Neural cell (in vitro differentiated cells): ENCODE measurements around the gene TBCEL. TPM values are rescaled to one million over a fixed set of nuclear protein-coding genes. Genes with fewer than 3 reads are reported as not detected.

Source experiments
- H2AFZ ChIP-seq: fragments of 200-600, 300-800 bp; sonication (generic), shearing (Covaris generic); 2 replicates; pipeline ENCODE4 v1.6.0; 2014; ENCODE audit warnings: low read depth, mild to moderate bottlenecking, antibody characterized with exemption, low read length, moderate library complexity
- H3F3A ChIP-seq: fragments of 200-600 bp; shearing (Covaris generic); 2 replicates; pipeline ENCODE4 v1.6.1; 2016; ENCODE audit warnings: mild to moderate bottlenecking, moderate library complexity, mixed read lengths, antibody characterized with exemption, low read length; ENCODE audit not compliant: insufficient read depth, poor library complexity, severe bottlenecking
- H3K27ac ChIP-seq: fragments of 200-600, 300-800 bp; sonication (generic), shearing (Covaris generic); 2 replicates; pipeline ENCODE4 v1.5.1; 2014; ENCODE audit warnings: mild to moderate bottlenecking, low read length, moderate library complexity
- H3K27me3 ChIP-seq: fragments of 300-800, 200-600 bp; sonication (generic), shearing (Covaris generic); 2 replicates; pipeline ENCODE4 v1.6.0; 2014; ENCODE audit warnings: mild to moderate bottlenecking, low read depth, low read length, moderate library complexity; ENCODE audit not compliant: insufficient read depth
- H3K36me3 ChIP-seq: fragments of 300-800, 200-600 bp; sonication (generic), shearing (Covaris generic); 2 replicates; pipeline ENCODE4 v1.5.1; 2014; ENCODE audit warnings: mild to moderate bottlenecking, antibody characterized with exemption, low read length, moderate library complexity; ENCODE audit not compliant: insufficient read depth
- H3K4me2 ChIP-seq: fragments of 300-800, 200-600 bp; sonication (generic), shearing (Covaris generic); 2 replicates; pipeline ENCODE4 v1.6.0; 2014; ENCODE audit warnings: mild to moderate bottlenecking, low read length
- H3K4me3 ChIP-seq: fragments of 300-800, 200-600 bp; sonication (generic), shearing (Covaris generic); 2 replicates; pipeline ENCODE4 v1.5.1; 2014; ENCODE audit warnings: mild to moderate bottlenecking, low read length, moderate library complexity
- H3K79me2 ChIP-seq: fragments of 200-600 bp; shearing (Covaris generic); replicated peaks from 2 replicates; pipeline ENCODE4 v1.6.0; 2014; ENCODE audit warnings: mild to moderate bottlenecking, low read length, moderate library complexity; ENCODE audit not compliant: insufficient read depth
- H3K9ac ChIP-seq: fragments of 300-800, 200-600 bp; sonication (generic), shearing (Covaris generic); 2 replicates; pipeline ENCODE4 v1.6.1; 2016; ENCODE audit warnings: mild to moderate bottlenecking, low read length, mixed read lengths
- H3K9me2 ChIP-seq: fragments of 200-600 bp; shearing (Covaris generic); 2 replicates; pipeline ENCODE4 v1.6.1; 2016; ENCODE audit warnings: mild to moderate bottlenecking, low read length, mixed read lengths; ENCODE audit not compliant: insufficient read depth
- H3K9me3 ChIP-seq: fragments of 200-600, 300-800 bp; sonication (generic), shearing (Covaris generic); 2 replicates; pipeline ENCODE4 v1.6.1; 2016; ENCODE audit warnings: mild to moderate bottlenecking, mixed run types, low read length, moderate library complexity, mixed read lengths
- H4K20me1 ChIP-seq: fragments of 200-600 bp; shearing (Covaris generic); 2 replicates; pipeline ENCODE4 v1.6.1; 2016; ENCODE audit warnings: mild to moderate bottlenecking, mixed run types; ENCODE audit not compliant: insufficient read depth
- EP300 ChIP-seq: fragments of 450-650 bp; conservative IDR thresholded peaks from 2 replicates; pipeline ENCODE4 v1.6.1; 2014; ENCODE audit warnings: antibody characterized with exemption, mild to moderate bottlenecking, moderate library complexity; ENCODE audit not compliant: poor library complexity, severe bottlenecking
- EZH2 ChIP-seq: fragments of 200-600, 300-800 bp; shearing (Covaris generic), sonication (generic); IDR thresholded peaks from 2 replicates; pipeline ENCODE4 v1.6.1; 2014; ENCODE audit warnings: antibody characterized with exemption, low read length, borderline replicate concordance, mild to moderate bottlenecking; ENCODE audit not compliant: insufficient read depth, poor library complexity, severe bottlenecking
- MXI1 ChIP-seq: fragments of 450-650 bp; conservative IDR thresholded peaks from 2 replicates; pipeline ENCODE4 v1.6.1; 2014; ENCODE audit warnings: antibody characterized with exemption, mild to moderate bottlenecking; ENCODE audit not compliant: poor library complexity, severe bottlenecking
- POLR2AphosphoS5 ChIP-seq: IDR thresholded peaks from 2 replicates; pipeline ENCODE4 v1.6.1; 2012
- RAD21 ChIP-seq: fragments of 450-650 bp; conservative IDR thresholded peaks from 2 replicates; pipeline ENCODE4 v1.6.1; 2014; ENCODE audit warnings: antibody characterized with exemption, mild to moderate bottlenecking, moderate library complexity
- SMC3 ChIP-seq: fragments of 450-650 bp; conservative IDR thresholded peaks from 2 replicates; pipeline ENCODE4 v1.6.1; 2014; ENCODE audit warnings: antibody characterized with exemption, mild to moderate bottlenecking, moderate library complexity; ENCODE audit not compliant: poor library complexity
- TAF1 ChIP-seq: IDR thresholded peaks from 2 replicates; pipeline ENCODE4 v1.6.1; 2012; ENCODE audit warnings: low read depth
- polyA plus RNA-seq: library from polyadenylated mRNA; depleted of rRNA; stranded (reverse); fragments of >200 nt; gene quantifications from 2 replicates; pipeline ENCODE4 v1.2.3, GENCODE V29; 2014
- TF ChIP-seq, protein P1 (sequence below): IDR thresholded peaks from 2 replicates; pipeline ENCODE4 v1.6.1; 2012; ENCODE audit warnings: borderline replicate concordance
- TF ChIP-seq, protein P2 (sequence below): fragments of 450-650 bp; IDR thresholded peaks from 2 replicates; pipeline ENCODE4 v1.5.1; 2014; ENCODE audit warnings: antibody characterized with exemption, mild to moderate bottlenecking, moderate library complexity; ENCODE audit not compliant: poor library complexity, severe bottlenecking

TBCEL gene
- polyA plus RNA-seq, 1 donor from 2014 or later: 13.5 TPM

DNA sequence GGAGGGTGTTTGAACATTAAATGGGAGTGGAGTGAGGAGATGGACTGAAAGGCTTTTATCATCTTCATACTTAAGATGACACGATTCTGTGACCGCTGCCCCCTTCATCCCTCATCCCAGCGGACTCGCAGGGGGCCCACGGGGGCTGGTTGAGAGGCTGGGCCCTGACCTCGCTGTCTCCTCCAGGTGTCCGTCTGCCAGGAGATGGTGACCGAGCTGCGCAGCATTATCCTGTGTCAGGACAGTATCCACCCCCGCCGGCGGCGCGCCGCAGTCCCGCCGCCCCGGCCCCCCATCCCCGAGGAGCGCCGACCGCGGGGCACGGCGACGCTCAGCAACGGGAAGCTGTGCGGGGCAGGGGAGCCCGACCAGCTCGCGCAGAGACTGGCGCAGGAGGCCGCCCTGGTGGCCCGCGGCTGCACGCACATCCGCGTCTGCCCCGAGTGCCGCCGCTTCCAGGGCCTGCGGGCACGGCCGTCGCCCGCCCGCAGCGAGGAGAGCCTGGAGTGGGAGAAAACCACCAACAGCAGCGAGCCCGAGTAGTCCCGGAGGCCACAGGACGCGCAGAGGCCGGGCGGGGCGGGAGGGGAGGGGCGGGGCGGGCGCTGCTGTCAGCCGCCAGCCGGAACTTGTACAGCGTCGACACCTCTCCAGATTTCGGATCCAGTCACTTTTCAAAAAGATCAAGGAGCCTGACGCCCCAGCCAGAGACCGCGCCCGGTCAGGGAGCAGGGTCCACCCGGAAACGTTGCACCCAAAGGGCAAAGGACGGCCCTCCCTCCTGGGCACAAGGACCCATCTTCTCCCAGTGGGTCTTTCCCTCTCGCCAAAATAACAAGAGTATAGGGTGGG is 38.0 kb upstream of the TBCEL start:
- Histone ChIP-seq H3K79me2 (no peaks in the 10 kb centered on the region), H4K20me1 (no peaks in the 10 kb centered on the region), H3K27me3 (peaks cover 13% of the 10 kb centered on the region), H3F3A (no peaks in the 10 kb centered on the region), H3K4me3 (peak overlapping the region; percentile 58), H3K4me2 (no peak overlapping the region), H2AFZ (no peak overlapping the region), H3K36me3 (no peaks in the 10 kb centered on the region), H3K9ac (peak overlapping the region; percentile 35), H3K9me3 (no peaks in the 10 kb centered on the region), H3K9me2 (no peaks in the 10 kb centered on the region), H3K27ac (no peak overlapping the region)
- TF ChIP-seq, protein P1, sequence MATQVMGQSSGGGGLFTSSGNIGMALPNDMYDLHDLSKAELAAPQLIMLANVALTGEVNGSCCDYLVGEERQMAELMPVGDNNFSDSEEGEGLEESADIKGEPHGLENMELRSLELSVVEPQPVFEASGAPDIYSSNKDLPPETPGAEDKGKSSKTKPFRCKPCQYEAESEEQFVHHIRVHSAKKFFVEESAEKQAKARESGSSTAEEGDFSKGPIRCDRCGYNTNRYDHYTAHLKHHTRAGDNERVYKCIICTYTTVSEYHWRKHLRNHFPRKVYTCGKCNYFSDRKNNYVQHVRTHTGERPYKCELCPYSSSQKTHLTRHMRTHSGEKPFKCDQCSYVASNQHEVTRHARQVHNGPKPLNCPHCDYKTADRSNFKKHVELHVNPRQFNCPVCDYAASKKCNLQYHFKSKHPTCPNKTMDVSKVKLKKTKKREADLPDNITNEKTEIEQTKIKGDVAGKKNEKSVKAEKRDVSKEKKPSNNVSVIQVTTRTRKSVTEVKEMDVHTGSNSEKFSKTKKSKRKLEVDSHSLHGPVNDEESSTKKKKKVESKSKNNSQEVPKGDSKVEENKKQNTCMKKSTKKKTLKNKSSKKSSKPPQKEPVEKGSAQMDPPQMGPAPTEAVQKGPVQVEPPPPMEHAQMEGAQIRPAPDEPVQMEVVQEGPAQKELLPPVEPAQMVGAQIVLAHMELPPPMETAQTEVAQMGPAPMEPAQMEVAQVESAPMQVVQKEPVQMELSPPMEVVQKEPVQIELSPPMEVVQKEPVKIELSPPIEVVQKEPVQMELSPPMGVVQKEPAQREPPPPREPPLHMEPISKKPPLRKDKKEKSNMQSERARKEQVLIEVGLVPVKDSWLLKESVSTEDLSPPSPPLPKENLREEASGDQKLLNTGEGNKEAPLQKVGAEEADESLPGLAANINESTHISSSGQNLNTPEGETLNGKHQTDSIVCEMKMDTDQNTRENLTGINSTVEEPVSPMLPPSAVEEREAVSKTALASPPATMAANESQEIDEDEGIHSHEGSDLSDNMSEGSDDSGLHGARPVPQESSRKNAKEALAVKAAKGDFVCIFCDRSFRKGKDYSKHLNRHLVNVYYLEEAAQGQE: no peak
- TF ChIP-seq, protein P2, sequence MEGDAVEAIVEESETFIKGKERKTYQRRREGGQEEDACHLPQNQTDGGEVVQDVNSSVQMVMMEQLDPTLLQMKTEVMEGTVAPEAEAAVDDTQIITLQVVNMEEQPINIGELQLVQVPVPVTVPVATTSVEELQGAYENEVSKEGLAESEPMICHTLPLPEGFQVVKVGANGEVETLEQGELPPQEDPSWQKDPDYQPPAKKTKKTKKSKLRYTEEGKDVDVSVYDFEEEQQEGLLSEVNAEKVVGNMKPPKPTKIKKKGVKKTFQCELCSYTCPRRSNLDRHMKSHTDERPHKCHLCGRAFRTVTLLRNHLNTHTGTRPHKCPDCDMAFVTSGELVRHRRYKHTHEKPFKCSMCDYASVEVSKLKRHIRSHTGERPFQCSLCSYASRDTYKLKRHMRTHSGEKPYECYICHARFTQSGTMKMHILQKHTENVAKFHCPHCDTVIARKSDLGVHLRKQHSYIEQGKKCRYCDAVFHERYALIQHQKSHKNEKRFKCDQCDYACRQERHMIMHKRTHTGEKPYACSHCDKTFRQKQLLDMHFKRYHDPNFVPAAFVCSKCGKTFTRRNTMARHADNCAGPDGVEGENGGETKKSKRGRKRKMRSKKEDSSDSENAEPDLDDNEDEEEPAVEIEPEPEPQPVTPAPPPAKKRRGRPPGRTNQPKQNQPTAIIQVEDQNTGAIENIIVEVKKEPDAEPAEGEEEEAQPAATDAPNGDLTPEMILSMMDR: peak; percentile 47
- no peak for TF ChIP-seq TAF1
- peak; percentile 31 for TF ChIP-seq RAD21
- TF ChIP-seq SMC3: no peak

DNA sequence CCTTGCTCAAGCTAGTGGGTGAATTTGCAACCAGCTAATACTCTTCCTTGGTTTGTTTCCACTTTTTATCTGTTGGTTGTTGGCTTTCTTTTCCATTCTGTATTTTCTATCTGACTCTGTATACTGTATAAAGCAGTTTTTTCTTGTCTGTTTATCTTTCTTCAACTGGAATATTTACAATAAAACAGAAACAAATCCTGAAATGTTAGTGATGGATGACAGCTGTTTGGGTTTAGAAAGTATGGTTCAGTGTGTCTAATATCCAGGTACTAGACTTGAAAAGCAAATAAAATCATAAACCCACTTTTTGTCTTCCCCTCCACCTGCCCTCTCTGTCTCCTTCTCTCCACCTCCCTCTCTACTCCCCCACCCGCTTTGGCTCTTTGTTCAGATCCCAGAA is 35.3 kb upstream of the TBCEL start:
- H3K9me2 ChIP-seq: no peaks in the 10 kb centered on the region
- H3K27me3 ChIP-seq: peaks cover 13% of the 10 kb centered on the region
- no peak overlapping the region for H3K4me3 ChIP-seq
- no peaks in the 10 kb centered on the region for H3K79me2 ChIP-seq
- H3K36me3 ChIP-seq: no peaks in the 10 kb centered on the region
- H3K9ac ChIP-seq: no peak overlapping the region
- H3K9me3 ChIP-seq: no peaks in the 10 kb centered on the region
- TF ChIP-seq, protein P1: no peak
- TF ChIP-seq TAF1: no peak
- no peak for TF ChIP-seq EZH2
- TF ChIP-seq, protein P2: no peak
- TF ChIP-seq POLR2AphosphoS5: no peak
- no peak for TF ChIP-seq SMC3
- no peak for TF ChIP-seq EP300
- TF ChIP-seq MXI1: no peak
- TF ChIP-seq RAD21: no peak
- no peaks in the 10 kb centered on the region for H3F3A ChIP-seq
- no peaks in the 10 kb centered on the region for H4K20me1 ChIP-seq
- H2AFZ ChIP-seq: no peak overlapping the region
- H3K4me2 ChIP-seq: no peak overlapping the region
- H3K27ac ChIP-seq: no peak overlapping the region
